ENCODE results near the gene GABRA5. TPM values are rescaled to one million over a fixed set of nuclear protein-coding genes. Genes with fewer than 3 reads are reported as not detected.
"Not testable (repeated sequence)": the region's sequence is repeated elsewhere in the genome, so short reads cannot be mapped to it uniquely, and the experiment has no call there.

The GABRA5 gene
- total and polyA plus RNA-seq, 9 donors, result 0.33 TPM; not detected in 8

DNA sequence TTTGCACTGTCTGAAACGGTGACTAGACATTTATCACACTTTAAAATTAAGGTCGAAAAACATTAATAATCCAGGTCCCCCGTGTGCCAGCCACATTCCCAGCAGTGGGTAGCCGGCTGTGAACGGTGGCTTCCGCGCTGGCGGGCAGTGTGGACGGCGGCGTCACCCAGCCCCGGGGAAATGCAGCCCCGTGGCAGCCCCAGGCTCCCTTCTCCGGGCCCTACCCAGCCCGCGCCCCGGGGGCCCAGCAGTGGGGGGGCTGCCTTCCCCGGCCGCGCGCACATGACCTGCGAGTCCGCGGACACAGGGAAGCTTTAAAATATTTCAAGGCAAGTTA, 25.3 kb downstream of the GABRA5 start:
- TF ChIP-seq POLR2A (IDR thresholded peaks at IDR 0.05), result no peak
- no peak overlapping the region for H3K4me3 ChIP-seq
- H3K9me3 ChIP-seq, result no peaks in the 10 kb centered on the region
- intact Hi-C loops (cut with DNase I), result no loop called here
- 8 to 17% (median 16%) methylated on average over 24 of the region's 24 CpGs for WGBS, 3 donors
- H3K4me1 ChIP-seq (ENCODE audit: insufficient read depth), result no peaks in the 10 kb centered on the region
- H3K36me3 ChIP-seq, result no peaks in the 10 kb centered on the region
- no peak overlapping the region for H3K27ac ChIP-seq
- DNase-seq, result no peak
- H3K27me3 ChIP-seq, result no peaks in the 10 kb centered on the region

DNA sequence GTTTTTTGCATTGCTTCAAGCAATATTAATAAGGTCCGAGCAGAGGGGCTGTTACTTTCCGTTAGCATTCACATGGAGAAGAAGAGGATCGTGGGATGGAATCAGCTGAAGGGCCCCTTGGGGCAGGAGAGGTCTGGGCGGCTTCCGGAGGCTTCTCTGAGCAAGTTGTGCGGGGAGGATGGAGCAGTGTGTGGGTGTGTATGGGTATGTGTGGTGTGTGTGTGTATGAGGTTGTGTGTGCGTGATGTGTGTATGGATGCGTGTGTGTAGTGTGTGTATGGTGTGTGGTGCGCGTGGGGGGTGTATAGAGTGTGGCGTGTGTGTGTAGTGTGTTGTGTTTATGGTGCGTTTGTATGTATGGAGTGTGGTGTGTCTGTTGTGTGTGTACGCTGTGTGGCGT, 25.8 kb downstream of the GABRA5 start:
- Histone ChIP-seq H3K27me3 (no peaks in the 10 kb centered on the region), H3K9me3 (no peaks in the 10 kb centered on the region), H3K27ac (no peak overlapping the region), H3K36me3 (no peaks in the 10 kb centered on the region), H3K4me1 (ENCODE audit: insufficient read depth) (no peaks in the 10 kb centered on the region), H3K4me3 (no peak overlapping the region)
- DNase-seq, result no peak
- WGBS, 3 donors, result 71 to 78% (median 76%) methylated on average over 14 of the region's 14 CpGs
- intact Hi-C loops (cut with DNase I), result no loop called here
- TF ChIP-seq POLR2A (IDR thresholded peaks at IDR 0.05) (no peak), EP300 (IDR thresholded peaks at IDR 0.05) (no peak)
- TF ChIP-seq, protein P1, sequence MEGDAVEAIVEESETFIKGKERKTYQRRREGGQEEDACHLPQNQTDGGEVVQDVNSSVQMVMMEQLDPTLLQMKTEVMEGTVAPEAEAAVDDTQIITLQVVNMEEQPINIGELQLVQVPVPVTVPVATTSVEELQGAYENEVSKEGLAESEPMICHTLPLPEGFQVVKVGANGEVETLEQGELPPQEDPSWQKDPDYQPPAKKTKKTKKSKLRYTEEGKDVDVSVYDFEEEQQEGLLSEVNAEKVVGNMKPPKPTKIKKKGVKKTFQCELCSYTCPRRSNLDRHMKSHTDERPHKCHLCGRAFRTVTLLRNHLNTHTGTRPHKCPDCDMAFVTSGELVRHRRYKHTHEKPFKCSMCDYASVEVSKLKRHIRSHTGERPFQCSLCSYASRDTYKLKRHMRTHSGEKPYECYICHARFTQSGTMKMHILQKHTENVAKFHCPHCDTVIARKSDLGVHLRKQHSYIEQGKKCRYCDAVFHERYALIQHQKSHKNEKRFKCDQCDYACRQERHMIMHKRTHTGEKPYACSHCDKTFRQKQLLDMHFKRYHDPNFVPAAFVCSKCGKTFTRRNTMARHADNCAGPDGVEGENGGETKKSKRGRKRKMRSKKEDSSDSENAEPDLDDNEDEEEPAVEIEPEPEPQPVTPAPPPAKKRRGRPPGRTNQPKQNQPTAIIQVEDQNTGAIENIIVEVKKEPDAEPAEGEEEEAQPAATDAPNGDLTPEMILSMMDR (IDR thresholded peaks at IDR 0.05), result no peak

DNA sequence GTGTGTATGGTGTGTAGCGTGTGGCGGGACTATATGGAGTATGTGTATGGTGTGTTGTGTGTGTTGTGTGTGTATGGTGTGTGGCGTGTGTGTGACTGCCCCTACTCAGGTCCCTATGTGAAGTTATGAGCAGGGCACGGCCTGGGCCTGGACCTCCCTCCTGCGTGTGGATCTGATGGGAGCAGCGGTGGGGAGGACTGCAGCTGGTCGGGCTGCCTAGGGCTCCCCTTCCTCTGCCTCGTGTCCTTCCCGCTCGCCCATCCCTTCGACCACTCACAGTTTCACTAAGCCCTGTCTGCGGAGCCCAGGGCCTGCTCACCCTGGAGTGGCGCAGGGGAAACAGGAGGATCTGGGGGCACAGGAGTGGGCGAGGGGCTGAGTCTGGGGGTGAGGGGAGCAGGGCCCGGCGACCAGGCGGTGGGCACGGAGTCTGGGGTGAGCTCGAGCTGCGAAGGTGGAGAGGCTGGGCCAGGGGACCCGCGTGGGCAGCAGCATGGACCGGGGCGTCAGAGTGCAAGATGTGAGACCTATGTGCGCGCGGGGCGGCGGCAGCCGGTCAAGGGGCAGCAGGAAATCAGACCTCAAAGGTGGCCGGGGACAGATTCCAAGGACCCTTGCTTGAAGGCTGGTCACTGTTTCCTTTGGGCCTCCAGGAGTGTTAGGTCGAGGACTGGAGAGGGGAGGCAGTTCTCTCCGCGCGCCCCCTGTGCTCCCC, 26.6 kb downstream of the GABRA5 start:
- WGBS, 3 donors, result 72 to 88% (median 87%) methylated on average over 35 of the region's 35 CpGs
- no peak for DNase-seq
- Histone ChIP-seq H3K9me3 (no peaks in the 10 kb centered on the region), H3K27ac (no peak overlapping the region), H3K36me3 (no peaks in the 10 kb centered on the region), H3K4me3 (no peak overlapping the region), H3K4me1 (ENCODE audit: insufficient read depth) (no peaks in the 10 kb centered on the region), H3K27me3 (no peaks in the 10 kb centered on the region)
- intact Hi-C loops (cut with DNase I), result no loop called here
- no peak for TF ChIP-seq EP300 (IDR thresholded peaks at IDR 0.05)
- TF ChIP-seq, protein P1 (IDR thresholded peaks at IDR 0.05), result no peak
- no peak for TF ChIP-seq POLR2A (IDR thresholded peaks at IDR 0.05)

DNA sequence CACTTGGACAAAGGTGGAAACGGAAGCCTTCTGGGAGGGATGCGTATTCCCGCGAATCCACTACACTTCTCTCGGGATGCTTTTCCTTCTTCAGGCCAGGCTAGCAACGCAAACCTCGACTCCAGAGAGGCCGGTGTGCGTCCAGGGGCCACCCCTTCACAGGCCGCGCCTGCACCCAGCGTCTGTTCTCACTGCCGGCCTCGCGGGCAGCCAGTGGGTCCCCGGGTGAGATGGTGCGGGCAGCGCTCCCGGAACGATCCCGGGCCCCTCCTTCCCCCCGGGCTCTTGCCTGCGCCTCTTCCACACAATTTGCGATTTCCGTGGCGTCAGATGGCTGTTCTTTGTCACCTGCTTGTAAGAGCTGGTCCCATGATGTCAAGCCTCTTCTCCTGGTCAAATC, 27.3 kb downstream of the GABRA5 start:
- no peaks in the 10 kb centered on the region for H3K36me3 ChIP-seq
- intact Hi-C loops (cut with DNase I), result no loop called here
- 45 to 84% (median 80%) methylated on average over 26 of the region's 26 CpGs for WGBS, 3 donors
- no peak overlapping the region for H3K4me3 ChIP-seq
- TF ChIP-seq POLR2A (IDR thresholded peaks at IDR 0.05), result no peak
- H3K9me3 ChIP-seq, result no peaks in the 10 kb centered on the region
- no peaks in the 10 kb centered on the region for H3K4me1 ChIP-seq (ENCODE audit: insufficient read depth)
- DNase-seq, result no peak
- no peak overlapping the region for H3K27ac ChIP-seq
- no peaks in the 10 kb centered on the region for H3K27me3 ChIP-seq

DNA sequence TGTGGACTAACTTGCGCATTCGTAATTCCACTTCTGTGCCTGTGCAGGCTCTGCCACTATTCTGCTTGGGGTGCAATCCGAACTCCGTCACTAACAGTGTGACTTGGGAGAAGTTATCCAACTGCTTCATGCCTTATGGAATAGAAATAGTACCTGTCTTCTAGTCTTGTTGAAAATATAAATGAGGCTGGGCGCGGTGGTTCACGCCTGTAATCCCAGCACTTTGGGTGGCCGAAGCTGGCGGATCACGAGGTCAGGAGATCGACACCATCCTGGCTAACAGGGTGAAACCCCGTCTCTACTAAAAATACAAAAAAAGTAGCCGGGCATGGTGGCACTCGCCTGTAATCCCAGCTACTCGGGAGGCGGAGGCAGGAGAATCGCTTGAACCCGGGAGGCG, 28.5 kb downstream of the GABRA5 start:
- H3K27me3 ChIP-seq; H3K4me3 ChIP-seq; intact Hi-C loops (cut with DNase I); H3K36me3 ChIP-seq; H3K27ac ChIP-seq; DNase-seq; H3K4me1 ChIP-seq (ENCODE audit: insufficient read depth); H3K9me3 ChIP-seq: not testable (repeated sequence)
- 92 to 95% (median 94%) methylated on average over 19 of the region's 19 CpGs for WGBS, 3 donors

DNA sequence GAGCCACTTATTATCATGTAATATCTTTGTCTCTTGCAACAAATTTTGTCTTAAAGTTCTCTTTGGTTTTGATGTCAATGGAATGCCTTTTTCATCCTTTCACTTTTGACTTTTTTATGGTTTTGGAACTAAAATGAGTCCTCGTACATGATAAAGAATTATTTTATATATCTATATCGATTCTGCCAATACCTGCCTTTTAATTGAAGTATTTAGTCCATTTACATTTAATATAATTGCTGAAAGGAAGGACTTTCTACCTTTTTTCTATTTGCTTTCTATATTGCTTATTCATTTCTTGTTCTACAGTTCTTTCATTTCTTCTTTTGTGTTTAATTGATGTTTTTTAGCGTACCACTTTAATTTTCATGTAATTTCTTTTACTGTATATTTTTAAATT, 32.8 kb downstream of the GABRA5 start:
- no peak for DNase-seq
- Histone ChIP-seq H3K27ac (no peak overlapping the region), H3K4me1 (ENCODE audit: insufficient read depth) (no peaks in the 10 kb centered on the region), H3K36me3 (no peaks in the 10 kb centered on the region), H3K9me3 (no peaks in the 10 kb centered on the region), H3K4me3 (no peak overlapping the region), H3K27me3 (no peaks in the 10 kb centered on the region)
- WGBS, 3 donors, result 88 to 95% (median 91%) methylated on average over 3 of the region's 3 CpGs
- no peak for TF ChIP-seq EP300 (IDR thresholded peaks at IDR 0.05)
- no peak for TF ChIP-seq POLR2A (IDR thresholded peaks at IDR 0.05)
- TF ChIP-seq, protein P1 (IDR thresholded peaks at IDR 0.05), result no peak
- intact Hi-C loops (cut with DNase I), result no loop called here

Measured in ovary (tissue), 9 donors.